Measurements from ENCODE around the gene POU4F3.
"Not testable (repeated sequence)": the region's sequence is repeated elsewhere in the genome, so short reads cannot be mapped to it uniquely, and the experiment has no call there.

The POU4F3 gene, protein sequence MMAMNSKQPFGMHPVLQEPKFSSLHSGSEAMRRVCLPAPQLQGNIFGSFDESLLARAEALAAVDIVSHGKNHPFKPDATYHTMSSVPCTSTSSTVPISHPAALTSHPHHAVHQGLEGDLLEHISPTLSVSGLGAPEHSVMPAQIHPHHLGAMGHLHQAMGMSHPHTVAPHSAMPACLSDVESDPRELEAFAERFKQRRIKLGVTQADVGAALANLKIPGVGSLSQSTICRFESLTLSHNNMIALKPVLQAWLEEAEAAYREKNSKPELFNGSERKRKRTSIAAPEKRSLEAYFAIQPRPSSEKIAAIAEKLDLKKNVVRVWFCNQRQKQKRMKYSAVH

DNA sequence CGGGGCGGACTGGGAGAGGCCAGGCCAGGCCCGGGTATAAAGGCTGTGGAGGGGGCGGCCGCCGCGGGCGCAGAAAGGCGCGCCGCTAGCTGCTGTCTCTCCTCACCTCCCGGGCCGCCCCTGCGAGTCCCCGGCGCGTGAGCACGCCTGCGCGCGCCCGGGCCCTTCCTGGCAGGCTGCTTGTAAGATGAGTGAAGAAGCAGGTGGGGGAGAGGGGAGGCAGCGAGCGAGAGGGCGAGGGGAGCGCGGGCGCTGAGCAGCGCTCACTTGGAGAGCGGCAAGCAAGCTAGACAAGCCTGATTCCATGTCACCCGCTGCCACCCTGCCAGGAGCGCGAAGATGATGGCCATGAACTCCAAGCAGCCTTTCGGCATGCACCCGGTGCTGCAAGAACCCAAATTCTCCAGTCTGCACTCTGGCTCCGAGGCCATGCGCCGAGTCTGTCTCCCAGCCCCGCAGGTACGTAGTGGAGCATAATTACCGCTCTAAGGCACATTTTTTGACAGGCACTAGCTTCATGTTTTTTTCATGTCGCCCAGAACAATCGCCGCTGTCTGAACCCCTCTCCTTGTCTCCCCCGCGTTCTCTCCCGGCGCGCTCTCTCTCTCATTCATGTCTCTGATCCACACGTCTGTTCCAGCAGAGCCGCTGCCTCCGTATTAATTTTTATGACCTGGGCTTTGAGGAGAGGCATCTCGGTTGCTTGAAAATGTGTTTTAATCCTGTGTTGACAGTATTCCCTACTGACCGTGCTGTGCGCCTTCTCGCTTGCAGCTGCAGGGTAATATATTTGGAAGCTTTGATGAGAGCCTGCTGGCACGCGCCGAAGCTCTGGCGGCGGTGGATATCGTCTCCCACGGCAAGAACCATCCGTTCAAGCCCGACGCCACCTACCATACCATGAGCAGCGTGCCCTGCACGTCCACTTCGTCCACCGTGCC, at the start of gene POU4F3:
TSS of gene POU4F3 (plus strand) at position 66 of the 941 bp plus-strand sequence. CDS start at position 340, 274 bp downstream.
- DNase-seq (ENCODE audit: low read depth in 3 of 3) = no peak

DNA sequence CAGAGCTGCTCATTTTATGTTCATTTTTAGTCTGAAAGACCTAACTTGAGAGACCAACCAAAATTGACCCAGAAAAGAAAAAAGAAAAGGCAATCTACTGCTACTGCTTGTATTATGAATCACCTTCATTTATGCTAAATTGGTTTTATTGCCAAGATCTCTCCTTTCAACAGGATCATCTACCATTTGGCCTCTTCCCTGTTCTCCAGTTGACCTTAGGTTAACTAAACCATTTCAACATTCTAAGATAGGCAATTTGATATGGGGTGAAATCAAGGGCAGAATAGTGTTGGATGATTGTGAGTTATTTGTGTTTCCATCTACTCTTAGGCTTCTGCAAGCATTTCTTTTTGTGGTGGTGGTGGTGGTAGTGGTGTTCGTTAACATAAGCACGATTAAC, 48.3 kb upstream of the POU4F3 start:
- no peak for DNase-seq (ENCODE audit: low read depth in 3 of 3)

DNA sequence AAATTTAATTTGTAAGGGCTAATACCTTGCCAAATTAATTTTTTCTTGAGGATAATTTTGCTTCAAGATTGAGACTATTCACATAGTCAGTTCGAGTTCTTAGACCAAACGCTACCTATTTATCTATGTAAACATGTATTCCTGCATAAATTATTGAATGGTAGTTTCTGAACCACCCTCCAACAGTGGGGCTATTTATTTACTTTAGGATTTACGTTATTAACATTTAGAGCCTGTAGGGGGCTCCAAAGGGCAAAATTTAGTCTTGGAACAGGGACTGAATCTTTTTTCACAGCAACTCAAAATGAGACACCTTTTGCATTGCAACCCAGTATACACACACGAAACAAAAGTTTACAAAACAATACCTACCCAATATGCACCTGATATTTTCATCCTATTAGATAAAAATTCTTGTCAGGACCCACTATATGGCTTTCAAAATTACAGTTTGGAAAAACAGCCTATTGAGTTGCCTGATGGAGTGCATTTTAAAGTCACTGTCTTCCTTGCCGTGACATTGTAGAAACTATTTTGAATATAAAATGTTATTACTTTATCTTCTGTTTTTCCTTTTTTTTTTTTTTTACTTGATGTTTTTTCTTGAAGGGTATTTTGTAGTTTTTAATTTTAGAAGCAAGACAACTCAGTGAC, 47.1 kb upstream of the POU4F3 start:
- DNase-seq (ENCODE audit: low read depth in 3 of 3) = no peak

DNA sequence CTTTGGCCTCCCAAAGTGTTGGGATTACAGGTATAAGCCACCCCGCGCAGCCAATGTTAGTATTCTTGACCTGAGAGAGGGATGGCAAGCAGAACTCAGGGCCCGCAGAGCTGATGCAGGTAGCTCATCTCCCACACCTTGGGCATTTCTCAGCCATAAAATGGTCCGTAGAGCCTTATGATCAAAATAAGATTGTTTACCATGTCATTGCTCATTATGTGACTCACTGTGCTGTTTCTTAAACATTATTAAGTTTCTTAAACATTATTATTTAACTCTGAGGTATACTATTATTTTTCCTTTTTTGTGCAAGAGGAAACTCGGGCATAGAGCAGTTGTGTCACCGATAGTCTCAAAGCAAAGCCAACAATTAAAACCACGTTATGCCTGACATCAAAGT, 42.4 kb upstream of the POU4F3 start:
- DNase-seq (ENCODE audit: low read depth in 3 of 3) = no peak

DNA sequence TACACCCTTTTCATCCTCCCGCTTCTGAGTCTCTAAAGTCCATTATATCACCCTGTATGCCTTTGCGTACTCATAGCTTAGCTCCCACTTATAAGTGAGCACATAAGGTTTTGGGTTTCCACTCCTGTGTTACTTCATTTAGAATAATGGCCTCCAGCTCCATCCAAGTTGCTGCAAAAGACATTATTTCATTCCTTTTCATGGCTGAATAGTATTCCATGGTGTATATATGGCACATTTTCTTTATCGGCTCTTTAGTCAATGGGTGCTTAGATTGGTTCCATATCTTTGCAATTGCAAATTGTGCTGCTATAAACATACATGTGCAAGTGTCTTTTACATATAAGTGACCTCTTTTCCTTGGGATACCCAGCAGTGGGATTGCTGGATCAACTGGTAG, 39.7 kb upstream of the POU4F3 start:
- not testable (repeated sequence) for DNase-seq (ENCODE audit: low read depth in 3 of 3)

DNA sequence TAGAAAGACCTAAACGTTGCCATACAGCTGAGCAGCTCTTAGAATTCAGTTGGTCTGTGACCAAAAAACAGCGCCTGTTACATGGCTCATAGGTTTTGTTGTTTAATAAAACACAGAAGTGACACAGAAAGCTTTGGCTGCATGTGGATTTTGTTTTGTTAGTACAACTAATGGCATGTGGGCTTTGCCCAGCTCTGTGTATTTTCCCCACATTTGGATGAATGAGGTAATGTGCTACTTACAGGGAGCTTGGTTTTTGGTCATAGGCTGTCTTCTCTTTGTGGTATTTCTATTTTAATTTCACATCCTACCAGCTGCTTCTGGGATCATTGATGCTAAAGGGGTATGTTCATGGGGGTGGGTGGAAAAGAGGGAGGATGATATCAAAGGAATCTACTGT, 37.0 kb upstream of the POU4F3 start:
- DNase-seq (ENCODE audit: low read depth in 3 of 3) = no peak

DNA sequence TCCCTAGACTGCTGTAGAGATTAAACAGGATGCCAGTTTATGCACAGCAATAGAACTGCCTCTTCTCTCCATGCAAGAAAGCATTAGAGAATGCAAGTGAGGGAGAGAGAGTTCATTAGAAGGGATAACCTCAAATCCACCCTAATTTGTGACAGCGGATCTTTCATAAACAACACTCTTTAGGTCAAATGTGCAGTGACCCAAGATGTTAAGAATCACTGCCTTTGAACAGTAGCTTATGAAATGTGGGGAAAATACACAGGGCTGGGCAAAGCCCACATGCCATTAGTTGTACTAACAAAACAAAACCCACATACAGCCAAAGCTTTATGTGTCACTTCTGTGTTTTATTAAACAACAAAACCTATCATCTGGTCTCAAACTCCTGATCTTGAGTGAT, 36.2 kb upstream of the POU4F3 start:
- DNase-seq (ENCODE audit: low read depth in 3 of 3) = no peak

DNA sequence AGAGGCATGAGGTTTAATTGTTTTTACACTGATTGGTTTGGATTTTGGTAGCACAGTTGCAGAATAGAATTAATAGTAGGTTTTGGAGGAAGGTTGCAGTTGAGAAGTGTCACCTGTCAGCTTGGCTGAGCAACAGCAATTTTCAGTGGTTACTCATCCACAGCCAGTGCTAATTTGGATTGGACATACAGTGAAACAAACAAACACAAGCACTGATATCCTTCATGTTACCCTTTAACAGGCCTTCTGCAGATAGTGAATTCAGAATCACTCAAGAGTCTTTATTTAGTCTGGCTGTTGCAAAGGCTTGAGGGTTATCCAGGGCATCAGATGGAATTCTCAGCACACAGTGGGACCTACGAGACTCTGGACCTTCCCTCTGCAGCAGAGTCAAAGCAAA, 31.8 kb upstream of the POU4F3 start:
- no peak for DNase-seq (ENCODE audit: low read depth in 3 of 3)

DNA sequence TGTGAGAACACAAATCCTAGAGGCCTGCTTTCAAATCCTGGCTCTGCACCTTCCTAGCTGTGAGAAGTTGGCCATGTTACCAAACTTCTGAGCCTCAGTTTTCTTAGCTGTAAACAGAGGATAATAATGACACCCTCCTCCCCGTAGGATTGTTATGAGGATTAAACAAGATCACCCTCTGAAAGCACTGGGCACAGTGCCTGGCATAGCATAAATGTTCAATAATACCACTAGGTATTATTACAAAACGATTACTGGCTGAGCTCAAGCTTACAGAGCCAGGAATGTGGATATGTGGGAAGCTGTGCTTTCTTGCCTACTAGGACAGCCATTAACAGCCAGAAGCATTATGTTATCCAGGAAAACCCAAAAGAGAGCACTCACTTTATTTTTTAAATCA, 30.8 kb upstream of the POU4F3 start:
- no peak for DNase-seq (ENCODE audit: low read depth in 3 of 3)

DNA sequence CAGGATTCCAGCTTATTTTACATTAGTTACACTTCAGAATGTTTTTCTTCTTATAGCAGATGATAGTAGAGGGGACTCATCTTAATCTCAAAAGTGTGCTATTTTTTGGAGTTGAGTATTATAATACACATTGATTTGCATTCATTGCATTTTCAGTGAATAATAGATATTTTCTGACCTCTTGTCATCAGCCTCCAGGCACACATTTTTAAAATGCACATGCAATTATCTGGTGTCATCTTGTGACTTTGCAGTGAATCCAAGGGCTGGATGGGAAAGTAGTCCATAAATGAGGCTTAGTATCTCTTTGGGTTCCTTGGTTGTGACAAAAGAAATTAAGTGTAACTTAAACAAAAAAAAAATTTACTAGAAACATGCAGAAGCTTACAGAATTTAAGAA, 28.1 kb upstream of the POU4F3 start:
- no peak for DNase-seq (ENCODE audit: low read depth in 3 of 3)

DNA sequence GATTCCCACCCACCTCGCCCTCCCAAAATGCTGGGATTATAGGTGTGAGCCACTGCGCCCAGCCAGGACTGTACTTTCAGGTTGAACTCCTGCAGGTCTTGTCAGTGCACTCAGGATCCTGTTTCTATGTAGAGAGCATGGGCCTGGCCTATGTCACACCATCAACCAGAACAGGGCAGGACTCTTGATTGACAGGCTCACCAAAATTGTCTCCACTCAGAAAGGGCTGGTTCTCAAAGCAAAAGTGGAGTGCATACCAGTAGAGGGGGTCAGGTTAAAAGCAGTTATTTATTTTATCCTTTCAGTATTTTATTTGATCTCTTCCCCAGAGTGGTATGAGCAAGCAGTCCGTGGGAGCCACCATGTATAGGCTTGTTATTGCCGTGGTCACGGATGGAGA, 27.4 kb upstream of the POU4F3 start:
- no peak for DNase-seq (ENCODE audit: low read depth in 3 of 3)

DNA sequence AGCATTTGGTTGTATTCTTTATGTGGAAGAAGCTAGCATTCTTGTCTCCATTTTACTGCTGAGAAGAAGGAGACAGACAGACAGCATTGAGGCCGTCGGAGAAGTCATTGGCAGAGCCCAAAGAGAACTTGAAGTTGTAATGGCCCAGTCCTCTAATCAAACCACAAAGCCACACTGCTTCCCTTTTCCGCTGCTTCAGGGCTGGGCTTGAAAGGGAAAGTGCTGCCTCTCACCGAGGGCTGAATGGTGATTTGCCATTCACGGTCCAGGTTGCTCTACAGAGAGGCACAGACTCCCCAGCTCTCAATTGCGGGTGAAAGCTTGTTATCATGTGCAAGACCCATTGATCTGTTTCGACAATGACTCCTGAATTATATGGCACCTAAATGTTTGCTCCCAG, 25.6 kb upstream of the POU4F3 start:
- no peak for DNase-seq (ENCODE audit: low read depth in 3 of 3)

DNA sequence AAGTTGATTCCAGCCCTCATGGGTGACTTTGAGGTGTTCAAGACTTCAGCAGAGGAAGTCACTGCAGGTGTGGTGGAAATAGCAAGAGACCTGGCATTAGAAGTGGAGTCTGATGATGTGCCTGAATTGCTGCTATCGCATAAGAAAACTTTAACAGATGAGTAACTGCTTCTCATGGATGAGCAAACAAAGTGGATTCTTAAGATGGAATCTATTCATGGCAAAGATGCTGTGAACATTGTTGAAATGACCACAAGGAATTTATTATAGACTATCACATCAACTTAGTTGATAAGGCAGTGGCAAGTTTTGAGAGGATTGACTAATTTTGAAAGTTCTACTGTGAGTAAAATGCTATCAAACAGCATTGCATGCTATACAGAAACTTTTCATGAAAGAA, 17.1 kb upstream of the POU4F3 start:
- no peak for DNase-seq (ENCODE audit: low read depth in 3 of 3)

DNA sequence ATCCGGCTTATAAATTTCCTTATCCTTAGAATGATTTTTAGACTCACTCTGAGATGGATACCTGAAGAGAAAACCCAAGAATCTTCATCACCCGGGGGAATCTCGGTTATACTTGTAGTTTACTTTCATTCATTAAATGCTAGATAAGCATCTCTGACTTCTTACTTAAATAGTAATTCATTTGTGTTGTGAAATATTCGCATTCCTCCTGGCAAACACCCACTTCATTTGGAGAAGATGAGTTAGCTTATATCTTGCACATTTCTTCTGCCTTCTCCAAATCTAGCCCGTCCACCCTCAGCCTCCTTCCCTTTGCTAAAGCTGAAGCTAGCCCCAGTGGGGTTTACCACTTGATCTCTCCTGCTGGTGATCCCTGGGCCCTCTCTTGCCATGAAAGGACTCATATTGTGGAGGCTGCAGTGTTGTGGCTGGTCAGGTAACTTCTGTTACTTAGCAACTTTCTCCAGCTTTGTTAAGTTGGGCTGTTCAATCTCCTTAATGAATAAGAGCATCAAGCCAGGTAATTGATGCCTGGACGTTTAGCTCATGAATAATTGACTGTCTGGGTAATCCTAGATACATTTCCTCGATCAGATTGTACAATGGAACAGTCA, 11.3 kb upstream of the POU4F3 start:
- no peak for DNase-seq (ENCODE audit: low read depth in 3 of 3)

DNA sequence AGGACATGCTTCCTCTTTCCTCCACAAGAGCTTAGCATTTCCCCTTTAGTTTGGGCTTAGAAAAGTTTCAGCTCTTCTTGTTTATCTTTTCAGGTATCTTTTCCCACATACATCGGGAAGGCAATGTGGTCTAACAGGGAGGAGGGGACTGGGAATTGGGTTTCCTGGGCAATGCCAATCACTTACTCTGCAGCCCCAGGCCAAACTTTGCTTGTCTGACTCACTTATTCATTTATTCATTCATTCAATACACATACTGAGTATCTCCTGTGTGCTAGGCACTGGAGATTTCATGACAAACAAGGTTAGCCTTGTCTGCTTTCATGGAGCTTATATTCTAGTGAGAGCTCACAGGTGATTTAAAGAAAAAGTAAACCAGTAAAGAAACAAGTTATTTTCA, 10.7 kb upstream of the POU4F3 start:
- no peak for DNase-seq (ENCODE audit: low read depth in 3 of 3)

DNA sequence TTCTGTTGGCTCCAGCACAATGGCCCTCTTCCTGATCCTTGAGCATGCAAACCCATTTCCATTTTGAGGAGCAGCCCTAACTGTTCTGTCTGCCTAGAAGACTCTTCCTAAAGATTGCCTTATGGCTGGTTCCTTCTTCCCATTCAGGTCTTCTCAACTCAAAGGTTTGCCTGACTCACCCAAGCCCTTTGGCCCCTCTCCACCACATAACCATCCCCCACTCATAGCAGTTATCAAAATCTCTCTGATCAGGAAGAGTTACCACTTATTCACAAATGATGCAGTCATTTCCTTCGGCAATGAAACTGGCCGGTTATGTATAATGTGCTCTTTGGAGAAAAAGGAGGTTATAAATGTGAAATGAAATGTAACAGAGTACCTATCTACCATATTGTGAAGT, 8.9 kb upstream of the POU4F3 start:
- DNase-seq (ENCODE audit: low read depth in 3 of 3) = no peak

DNA sequence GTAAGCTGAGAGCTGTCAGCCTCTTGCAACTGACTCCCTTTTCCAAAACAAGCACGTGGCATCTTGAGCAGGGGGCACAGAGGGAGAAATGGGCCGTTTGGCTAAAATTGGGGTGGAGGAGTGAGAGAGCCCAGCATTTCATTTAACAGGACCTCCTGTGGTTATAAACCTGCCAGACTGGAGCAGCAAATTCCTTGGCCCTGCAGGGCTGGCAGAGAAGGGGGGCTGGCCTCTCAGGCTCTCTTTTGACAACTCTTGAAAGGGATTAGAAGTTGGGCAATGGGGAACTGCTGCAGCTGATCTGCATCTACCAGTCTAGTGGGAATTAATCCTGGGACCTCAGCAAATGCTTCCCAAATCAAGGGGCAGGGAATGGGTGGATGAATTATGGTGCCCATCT, 7.2 kb upstream of the POU4F3 start:
- no peak for DNase-seq (ENCODE audit: low read depth in 3 of 3)

DNA sequence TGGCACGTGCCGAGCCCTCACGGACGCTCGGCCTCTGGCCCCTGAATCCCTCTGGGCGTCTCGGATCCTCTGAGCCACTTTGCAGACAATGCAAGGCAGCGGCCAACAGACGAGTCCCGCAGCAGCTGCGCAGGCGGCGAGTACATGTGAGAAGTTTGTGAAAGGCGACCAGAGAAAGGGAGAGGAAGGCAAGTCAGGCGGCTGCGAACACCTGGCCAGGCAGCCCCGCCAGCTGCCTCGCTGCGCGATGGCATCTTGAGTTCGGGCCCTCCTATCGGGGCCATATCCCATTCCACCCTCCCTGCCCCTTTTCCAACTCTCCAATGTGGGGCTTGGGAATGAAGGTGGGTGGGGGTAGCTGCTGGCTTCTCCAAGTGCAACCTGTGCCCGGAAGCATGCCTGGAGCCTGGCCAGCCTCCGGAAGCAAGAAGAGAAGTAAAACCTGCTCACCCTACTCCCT, 4.5 kb upstream of the POU4F3 start:
- DNase-seq (ENCODE audit: low read depth in 3 of 3) = no peak

DNA sequence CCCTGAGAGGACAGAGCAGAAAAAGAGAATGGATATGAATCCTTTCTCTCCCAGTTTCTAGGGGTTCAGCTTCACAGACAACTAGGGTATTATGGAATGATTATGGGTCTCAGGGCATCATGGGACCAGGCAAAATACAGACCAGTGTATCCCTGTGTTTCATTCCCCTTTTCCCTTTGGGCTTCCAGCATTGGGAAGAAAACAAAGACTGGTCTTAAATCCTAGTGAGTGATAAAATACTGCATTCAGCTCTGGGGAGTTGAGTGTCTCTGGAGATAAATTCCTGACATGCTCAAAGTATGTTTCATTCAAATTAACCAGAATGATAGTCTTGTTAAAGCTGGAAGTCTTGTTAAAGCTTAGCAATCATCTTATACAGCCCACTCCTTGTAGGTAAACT, 2.4 kb upstream of the POU4F3 start:
- DNase-seq (ENCODE audit: low read depth in 3 of 3) = no peak

DNA sequence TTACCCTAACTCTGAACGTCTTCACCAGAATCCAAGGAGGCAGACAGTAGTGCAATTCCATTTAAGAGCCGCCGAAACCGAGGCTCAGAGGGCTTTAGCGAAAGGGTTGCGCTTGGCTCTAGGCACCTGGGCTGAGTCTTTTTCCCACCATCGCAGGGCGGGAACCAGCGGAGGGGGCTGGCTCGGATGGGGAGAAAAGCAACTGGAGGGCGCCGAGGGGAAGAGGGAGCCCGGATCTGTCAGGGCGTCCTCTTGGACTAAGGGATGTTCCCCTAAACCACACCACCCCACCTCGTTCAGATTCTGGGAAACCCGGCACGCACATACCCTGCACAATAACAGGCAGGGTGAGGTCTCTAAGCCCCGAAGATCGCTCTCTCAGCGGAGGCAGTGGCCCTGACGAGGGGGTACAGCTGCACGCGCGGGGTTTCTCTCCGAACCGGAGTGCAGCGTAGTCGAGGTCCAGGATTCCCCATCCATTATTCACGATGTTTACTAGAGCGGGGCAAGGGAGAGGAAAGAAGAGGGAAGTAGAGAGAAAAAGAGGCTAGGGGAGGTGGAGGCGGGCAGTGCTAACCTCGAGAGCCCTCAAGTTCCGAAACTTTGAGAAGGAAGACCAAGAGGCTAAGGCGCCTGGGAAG, 1.3 kb upstream of the POU4F3 start:
- DNase-seq (ENCODE audit: low read depth in 3 of 3) = no peak

DNA sequence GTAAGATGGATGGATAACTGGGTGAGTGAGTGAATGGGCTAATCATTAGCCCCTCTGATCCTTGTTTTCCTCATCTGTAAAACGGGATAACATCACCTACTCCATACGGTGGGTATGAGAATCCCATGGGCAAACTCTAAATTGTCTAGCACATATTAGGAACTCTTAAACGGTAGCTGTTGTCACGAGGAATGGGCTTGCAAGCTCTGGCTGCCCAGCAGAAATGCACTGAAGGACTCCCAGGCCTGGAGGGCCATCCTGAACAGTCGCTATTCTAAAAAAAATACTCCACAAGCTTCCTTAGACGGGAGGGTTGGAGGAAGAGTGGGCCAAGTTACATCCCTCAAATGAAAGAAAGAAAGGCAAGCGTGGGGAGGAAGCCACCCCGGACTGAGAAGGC, 711 bp upstream of the POU4F3 start:
- no peak for DNase-seq (ENCODE audit: low read depth in 3 of 3)

Data from stimulated activated CD4-positive, alpha-beta T cell treated with anti-CD3 and anti-CD28 coated beads, TNF-alpha, amount 100 ng/mL, for 24 hours (primary cell).